Vagina (tissue), 2 donors: ENCODE data around the gene PTPRM.

Experiments used
- POLR2A ChIP-seq, 2 donors: fragments of 450-650 bp; IDR thresholded peaks; one replicate each; pipeline ENCODE4 v1.6.1; 2017; ENCODE audit warnings: antibody characterized with exemption in 2 of 2, mild to moderate bottlenecking in 2 of 2, moderate library complexity in 2 of 2
- POLR2AphosphoS5 ChIP-seq, 2 donors: sonication (generic); formaldehyde crosslinking; IDR thresholded peaks; one replicate each; pipeline ENCODE4 v1.9.0; 2017; ENCODE audit warnings: antibody characterized with exemption in 2 of 2, mild to moderate bottlenecking in 2 of 2, low read depth in 1 of 2; ENCODE audit not compliant: insufficient read depth in 1 of 2
- TF ChIP-seq, protein P1 (sequence below), 3 experiments: fragments of 450-650 bp in 2 of 3; fragments of 200-600 bp in 1 of 3; sonication (generic) in 1 of 3; IDR thresholded peaks; one replicate each; pipeline ENCODE4 v1.5.1; 2017 to 2019; ENCODE audit warnings: antibody characterized with exemption in 3 of 3, mild to moderate bottlenecking in 2 of 3, moderate library complexity in 2 of 3

DNA sequence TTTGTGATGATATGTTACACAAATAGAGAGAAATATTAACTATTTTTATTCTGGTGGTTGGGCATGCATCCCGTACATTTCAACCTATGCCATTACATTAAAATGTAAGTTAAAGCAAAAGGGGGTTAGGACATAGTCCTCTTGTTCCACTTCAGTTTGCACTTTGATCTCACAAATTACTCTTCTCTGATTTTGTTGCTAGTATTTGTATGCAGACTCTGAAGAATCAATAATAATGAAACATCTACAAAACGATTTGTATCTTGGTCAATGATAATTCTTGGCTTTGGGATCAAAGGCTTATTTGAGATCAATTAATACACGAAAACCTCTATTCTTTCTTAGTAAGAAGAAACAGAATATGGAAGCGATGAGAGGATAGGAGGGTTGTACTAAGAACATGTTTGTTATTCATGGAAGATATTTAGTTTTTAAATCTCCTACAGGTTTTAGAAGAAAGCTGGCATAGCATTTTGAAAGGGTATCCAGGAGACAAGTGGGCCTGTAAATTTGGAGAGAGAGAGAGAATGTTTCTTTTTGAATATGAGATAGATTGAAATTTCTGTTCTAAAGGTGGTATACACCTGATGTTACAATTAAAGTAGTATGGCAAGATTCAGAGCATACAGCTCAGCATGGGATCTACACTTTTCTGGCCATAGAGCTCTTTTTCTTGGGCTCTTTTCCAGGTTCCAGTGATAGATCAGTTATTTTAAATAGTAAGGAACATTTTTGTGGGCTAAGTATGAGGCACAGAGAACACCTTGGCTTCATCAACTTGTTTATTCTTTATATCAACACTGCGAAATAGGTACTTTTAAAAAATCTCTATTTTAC is 347.9 kb downstream of the PTPRM start:
- TF ChIP-seq, protein P1, sequence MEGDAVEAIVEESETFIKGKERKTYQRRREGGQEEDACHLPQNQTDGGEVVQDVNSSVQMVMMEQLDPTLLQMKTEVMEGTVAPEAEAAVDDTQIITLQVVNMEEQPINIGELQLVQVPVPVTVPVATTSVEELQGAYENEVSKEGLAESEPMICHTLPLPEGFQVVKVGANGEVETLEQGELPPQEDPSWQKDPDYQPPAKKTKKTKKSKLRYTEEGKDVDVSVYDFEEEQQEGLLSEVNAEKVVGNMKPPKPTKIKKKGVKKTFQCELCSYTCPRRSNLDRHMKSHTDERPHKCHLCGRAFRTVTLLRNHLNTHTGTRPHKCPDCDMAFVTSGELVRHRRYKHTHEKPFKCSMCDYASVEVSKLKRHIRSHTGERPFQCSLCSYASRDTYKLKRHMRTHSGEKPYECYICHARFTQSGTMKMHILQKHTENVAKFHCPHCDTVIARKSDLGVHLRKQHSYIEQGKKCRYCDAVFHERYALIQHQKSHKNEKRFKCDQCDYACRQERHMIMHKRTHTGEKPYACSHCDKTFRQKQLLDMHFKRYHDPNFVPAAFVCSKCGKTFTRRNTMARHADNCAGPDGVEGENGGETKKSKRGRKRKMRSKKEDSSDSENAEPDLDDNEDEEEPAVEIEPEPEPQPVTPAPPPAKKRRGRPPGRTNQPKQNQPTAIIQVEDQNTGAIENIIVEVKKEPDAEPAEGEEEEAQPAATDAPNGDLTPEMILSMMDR (IDR thresholded peaks at IDR 0.05), result no peak
- TF ChIP-seq POLR2AphosphoS5 (IDR thresholded peaks at IDR 0.05; ENCODE audit: insufficient read depth in 1 of 2, low read depth in 1 of 2) (no peak), POLR2A (IDR thresholded peaks at IDR 0.05) (no peak)
